ENCODE results near the gene KRTAP5-1.

GRCh38 chr11:1604181-1604580 lies 19.1 kb upstream of the KRTAP5-1 start:
- no peak for TF ChIP-seq POLR2AphosphoS5 (IDR thresholded peaks at IDR 0.05; ENCODE audit: insufficient read depth in 1 of 2, low read depth in 1 of 2)
- no peak for TF ChIP-seq CTCF (IDR thresholded peaks at IDR 0.05)
